Cardiac muscle cell (in vitro differentiated cells and primary cell): ENCODE data around the gene EPS8L1. TPM values are rescaled to one million over a fixed set of nuclear protein-coding genes. Genes with fewer than 3 reads are reported as not detected.

ENCODE experiments used
- DNase-seq, 2 donors: peaks; one replicate each; pipeline versions ENCODE4 v3.0.0 to v3.0.0-alpha.2; 2010 to 2017; ENCODE audit warnings: low read depth in 1 of 2, low spot score in 1 of 2
- H3K27ac ChIP-seq: fragments of 200-600 bp; sonication (generic); 2 replicates; pipeline ENCODE4 v1.5.1; 2016
- H3K27me3 ChIP-seq: fragments of 200-600 bp; sonication (generic); 2 replicates; pipeline ENCODE4 v1.6.0; 2016; ENCODE audit warnings: control low read depth
- H3K36me3 ChIP-seq: fragments of 200-600 bp; sonication (generic); 2 replicates; pipeline ENCODE4 v1.5.1; 2016; ENCODE audit warnings: control low read depth
- H3K4me1 ChIP-seq: fragments of 200-600 bp; sonication (generic); 2 replicates; pipeline ENCODE4 v1.8.1; 2017; ENCODE audit warnings: low read depth, mild to moderate bottlenecking, mixed run types
- H3K4me3 ChIP-seq: fragments of 200-600 bp; sonication (generic); 2 replicates; pipeline ENCODE4 v1.5.1; 2016; ENCODE audit warnings: mild to moderate bottlenecking
- H3K9me3 ChIP-seq: fragments of 200-600 bp; sonication (generic); 2 replicates; pipeline ENCODE4 v1.5.1; 2017; ENCODE audit warnings: low read depth, mild to moderate bottlenecking, control low read depth
- polyA plus RNA-seq: library from polyadenylated mRNA; unstranded; fragments of >200 nt; fragmentation: Nextera tagmentation; extraction: Ambion mirVana; gene quantifications from 2 replicates; pipeline ENCODE4 v1.2.1, GENCODE V29; 2016
- total RNA-seq: library from RNA; depleted of rRNA; stranded (reverse); fragments of >200 nt; gene quantifications from 2 replicates; pipeline ENCODE4 v1.2.3, GENCODE V29; 2016
- TF ChIP-seq, protein P1 (sequence below): IDR thresholded peaks from 2 replicates; pipeline ENCODE4 v1.5.1; 2012; ENCODE audit warnings: low read depth, mild to moderate bottlenecking, low read length

The EPS8L1 gene
- total and polyA plus RNA-seq, 2 experiments from 2014 or later, result 1.2 to 3.9 TPM

DNA sequence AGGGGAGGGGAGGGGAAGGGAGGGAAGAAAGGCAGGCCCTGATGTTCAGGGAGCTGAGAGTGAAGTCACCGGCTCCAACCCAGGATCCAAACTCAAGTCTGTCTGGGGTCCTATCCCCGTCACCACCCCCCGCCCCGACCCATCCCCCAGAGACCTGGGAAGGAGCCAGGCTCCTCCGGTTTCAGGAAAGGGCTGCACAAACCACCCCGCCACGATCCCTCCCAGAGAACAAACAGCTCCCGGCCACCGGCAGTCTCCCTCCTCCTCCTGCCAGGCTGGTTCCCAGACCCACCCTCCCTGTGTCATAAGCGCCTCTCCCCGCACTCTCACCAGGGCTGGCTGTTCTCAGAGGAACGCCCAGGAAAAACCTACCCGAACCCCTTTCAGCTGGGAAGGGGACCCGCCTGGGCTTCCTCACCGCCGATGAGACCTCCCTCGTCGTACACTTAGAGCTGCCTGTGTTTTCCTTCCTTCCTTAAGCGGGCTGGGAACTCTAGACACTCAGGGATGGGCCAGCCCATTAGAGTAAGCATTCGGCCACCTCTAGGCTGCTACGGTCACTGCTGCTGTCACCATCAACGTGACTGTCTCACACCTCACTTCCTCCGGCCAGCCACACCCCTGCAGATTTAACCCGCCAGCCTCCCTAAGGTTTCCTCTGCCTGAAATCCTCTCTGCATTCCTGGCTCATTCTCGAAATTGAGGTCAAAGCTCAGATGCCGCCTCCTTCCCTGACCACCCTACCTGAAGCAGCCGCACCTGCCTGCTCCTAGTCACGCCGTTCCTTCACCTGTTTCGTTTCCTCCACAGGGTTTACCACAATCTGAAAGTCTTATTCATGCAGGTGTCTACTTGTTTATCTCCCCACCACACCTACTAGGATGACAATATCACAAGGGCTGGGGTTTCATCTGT is 6.5 kb upstream of the EPS8L1 start:
- TF ChIP-seq, protein P1, sequence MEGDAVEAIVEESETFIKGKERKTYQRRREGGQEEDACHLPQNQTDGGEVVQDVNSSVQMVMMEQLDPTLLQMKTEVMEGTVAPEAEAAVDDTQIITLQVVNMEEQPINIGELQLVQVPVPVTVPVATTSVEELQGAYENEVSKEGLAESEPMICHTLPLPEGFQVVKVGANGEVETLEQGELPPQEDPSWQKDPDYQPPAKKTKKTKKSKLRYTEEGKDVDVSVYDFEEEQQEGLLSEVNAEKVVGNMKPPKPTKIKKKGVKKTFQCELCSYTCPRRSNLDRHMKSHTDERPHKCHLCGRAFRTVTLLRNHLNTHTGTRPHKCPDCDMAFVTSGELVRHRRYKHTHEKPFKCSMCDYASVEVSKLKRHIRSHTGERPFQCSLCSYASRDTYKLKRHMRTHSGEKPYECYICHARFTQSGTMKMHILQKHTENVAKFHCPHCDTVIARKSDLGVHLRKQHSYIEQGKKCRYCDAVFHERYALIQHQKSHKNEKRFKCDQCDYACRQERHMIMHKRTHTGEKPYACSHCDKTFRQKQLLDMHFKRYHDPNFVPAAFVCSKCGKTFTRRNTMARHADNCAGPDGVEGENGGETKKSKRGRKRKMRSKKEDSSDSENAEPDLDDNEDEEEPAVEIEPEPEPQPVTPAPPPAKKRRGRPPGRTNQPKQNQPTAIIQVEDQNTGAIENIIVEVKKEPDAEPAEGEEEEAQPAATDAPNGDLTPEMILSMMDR, result no peak
- Histone ChIP-seq H3K36me3 (no peaks in the 10 kb centered on the region), H3K9me3 (no peaks in the 10 kb centered on the region), H3K27me3 (peaks cover 73% of the 10 kb centered on the region), H3K4me3 (peak overlapping the region; percentile 15), H3K27ac (no peak overlapping the region), H3K4me1 (peaks cover 3% of the 10 kb centered on the region)
- peak in 1 of 2 donors; percentile 28 for DNase-seq

DNA sequence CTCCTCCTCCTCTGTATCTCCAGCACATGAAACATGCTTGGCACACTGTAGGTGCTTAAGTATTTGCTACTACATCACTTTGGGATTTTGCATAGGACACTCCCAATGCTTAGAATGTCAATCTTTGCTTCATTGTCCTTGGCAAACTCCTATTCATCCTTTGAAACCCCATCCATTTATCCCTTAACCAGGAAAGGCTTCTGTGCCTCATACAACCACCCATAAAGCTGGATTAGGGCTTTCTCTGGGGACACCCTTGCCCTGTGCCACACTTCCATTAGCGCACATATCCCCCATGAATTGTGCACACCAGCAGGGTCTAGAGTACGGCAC is 5.8 kb upstream of the EPS8L1 start:
- DNase-seq, result no peak
- no peaks in the 10 kb centered on the region for H3K36me3 ChIP-seq
- peaks cover 70% of the 10 kb centered on the region for H3K27me3 ChIP-seq
- TF ChIP-seq, protein P1, result no peak
- H3K4me1 ChIP-seq, result peaks cover 3% of the 10 kb centered on the region
- H3K9me3 ChIP-seq, result no peaks in the 10 kb centered on the region
- no peak overlapping the region for H3K27ac ChIP-seq
- H3K4me3 ChIP-seq, result no peak overlapping the region

DNA sequence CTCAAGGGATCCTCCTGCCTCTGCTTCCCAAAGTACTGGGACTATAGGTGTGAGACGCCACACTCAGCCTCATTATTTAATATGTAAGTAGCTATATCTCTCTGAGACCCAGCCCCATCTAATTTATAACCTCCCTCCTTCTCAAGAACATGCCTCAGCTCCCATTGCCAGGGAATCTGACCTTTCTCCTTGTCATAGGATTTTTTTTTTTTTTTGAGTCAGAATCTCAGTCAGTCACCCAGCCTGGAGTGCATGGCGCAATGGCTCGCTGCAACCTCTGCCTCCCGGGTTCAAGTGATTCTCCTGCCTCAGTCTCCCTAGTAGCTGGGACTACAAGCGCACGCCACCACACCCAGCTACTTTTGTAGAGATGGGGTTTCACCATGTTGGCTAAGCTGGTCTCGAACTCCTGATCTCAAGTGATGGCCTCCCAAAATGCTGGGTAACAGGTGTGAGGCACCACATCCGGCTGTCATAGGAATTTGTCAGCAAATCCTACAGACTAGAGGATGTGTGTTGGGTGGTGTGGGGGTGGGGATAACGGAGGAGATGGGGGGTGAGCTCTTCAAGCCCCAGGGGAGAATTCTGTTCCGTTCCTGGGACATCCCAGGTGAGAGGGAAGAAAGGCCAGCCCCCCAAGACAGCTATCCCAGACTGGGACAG is 5.1 kb upstream of the EPS8L1 start:
- Histone ChIP-seq H3K4me3 (no peak overlapping the region), H3K9me3 (no peaks in the 10 kb centered on the region), H3K27me3 (peaks cover 70% of the 10 kb centered on the region), H3K4me1 (peaks cover 3% of the 10 kb centered on the region), H3K36me3 (no peaks in the 10 kb centered on the region), H3K27ac (no peak overlapping the region)
- TF ChIP-seq, protein P1, result no peak
- DNase-seq, result no peak

DNA sequence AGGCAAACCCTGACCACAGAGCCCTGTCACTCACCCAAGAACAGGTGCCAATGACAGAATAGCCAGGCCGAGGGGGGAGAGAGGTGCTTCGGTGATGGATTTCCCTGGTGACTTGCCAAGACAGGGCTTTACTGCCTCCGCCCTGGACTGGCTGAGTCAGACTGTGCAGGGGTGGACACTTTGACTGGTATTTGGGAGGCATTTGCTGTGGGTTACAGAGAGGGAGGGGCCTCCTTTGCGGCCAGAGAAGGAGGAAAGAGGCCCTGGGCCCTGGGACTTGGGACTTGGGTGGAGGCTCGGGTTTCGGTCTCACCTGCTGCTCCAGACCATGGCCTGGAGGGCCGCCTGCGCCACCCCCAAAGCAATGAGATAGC is 4.6 kb upstream of the EPS8L1 start:
- TF ChIP-seq, protein P1, result no peak
- H3K4me3 ChIP-seq, result no peak overlapping the region
- peaks cover 67% of the 10 kb centered on the region for H3K27me3 ChIP-seq
- no peak overlapping the region for H3K27ac ChIP-seq
- peaks cover 3% of the 10 kb centered on the region for H3K4me1 ChIP-seq
- peak in 1 of 2 donors; percentile 46 for DNase-seq
- H3K36me3 ChIP-seq, result no peaks in the 10 kb centered on the region
- no peaks in the 10 kb centered on the region for H3K9me3 ChIP-seq

DNA sequence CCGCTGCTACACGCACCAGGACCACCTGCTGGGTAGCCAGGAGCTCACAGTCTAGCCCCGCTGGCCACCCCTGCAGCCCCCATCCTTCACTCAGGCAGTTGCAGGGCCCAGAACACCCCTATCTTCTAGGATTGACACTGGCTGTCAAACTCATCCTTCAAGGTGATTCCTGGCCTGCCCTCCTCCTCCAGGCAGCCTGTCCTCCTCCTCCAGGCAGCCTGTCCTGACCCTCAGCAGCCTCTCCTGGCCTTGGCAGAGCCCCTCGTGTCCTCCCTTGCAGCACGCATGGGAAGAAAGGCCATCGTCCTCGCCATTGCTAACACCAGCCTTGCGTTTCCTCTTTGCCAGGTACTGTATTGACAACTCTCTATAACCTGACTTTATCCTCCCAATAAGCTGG is 3.8 kb upstream of the EPS8L1 start:
- TF ChIP-seq, protein P1, result no peak
- Histone ChIP-seq H3K36me3 (no peaks in the 10 kb centered on the region), H3K27me3 (peaks cover 60% of the 10 kb centered on the region), H3K4me1 (peaks cover 3% of the 10 kb centered on the region), H3K27ac (no peak overlapping the region), H3K4me3 (no peak overlapping the region), H3K9me3 (no peaks in the 10 kb centered on the region)
- DNase-seq, result no peak
